ENCODE results near the gene TMEM190.
"Not testable (repeated sequence)": the region's sequence is repeated elsewhere in the genome, so short reads cannot be mapped to it uniquely, and the experiment has no call there.

Gene TMEM190

DNA sequence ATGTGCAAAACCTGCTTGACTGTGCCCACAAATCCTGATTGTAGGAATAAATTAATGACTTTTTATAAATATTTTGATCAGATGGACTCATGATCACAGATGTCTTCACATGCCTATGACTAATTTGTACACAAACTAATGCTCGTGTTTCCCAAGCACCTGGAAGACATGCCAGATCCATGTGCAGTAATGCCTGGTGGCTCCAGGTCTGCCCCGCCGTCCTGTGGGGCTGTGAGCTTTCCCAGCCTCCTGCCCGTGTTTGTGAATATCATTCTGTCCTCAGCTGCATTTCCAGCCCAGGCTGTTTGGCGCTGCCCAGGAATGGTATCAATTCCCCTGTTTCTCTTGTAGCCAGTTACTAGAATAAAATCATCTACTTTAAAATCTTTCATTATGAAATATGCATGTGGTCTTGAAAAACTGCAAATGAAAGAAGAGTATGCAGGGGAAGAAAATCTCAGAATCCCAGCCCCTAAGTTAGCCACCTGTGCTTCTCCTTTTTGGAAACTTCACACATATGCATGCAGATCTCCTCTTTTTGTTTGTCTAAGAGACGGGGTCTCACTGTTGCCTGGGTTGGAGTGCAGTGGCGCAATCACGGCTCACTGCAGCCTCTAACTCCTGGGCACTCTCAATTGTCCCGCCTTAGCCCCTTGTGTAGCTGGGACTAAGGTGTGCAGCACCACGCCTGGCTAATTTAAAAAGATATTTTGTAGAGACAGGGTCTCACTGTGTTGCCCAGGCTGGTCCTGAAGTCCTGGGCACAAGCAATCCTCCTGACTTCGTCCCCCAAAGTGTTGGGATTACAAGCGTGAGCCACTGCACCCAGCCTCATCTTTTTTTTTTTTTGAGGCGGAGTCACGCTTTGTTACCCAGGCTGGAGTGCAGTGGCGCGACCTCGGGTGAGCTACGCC is 15.3 kb downstream of the TMEM190 start:
- DNase-seq, result no peak

DNA sequence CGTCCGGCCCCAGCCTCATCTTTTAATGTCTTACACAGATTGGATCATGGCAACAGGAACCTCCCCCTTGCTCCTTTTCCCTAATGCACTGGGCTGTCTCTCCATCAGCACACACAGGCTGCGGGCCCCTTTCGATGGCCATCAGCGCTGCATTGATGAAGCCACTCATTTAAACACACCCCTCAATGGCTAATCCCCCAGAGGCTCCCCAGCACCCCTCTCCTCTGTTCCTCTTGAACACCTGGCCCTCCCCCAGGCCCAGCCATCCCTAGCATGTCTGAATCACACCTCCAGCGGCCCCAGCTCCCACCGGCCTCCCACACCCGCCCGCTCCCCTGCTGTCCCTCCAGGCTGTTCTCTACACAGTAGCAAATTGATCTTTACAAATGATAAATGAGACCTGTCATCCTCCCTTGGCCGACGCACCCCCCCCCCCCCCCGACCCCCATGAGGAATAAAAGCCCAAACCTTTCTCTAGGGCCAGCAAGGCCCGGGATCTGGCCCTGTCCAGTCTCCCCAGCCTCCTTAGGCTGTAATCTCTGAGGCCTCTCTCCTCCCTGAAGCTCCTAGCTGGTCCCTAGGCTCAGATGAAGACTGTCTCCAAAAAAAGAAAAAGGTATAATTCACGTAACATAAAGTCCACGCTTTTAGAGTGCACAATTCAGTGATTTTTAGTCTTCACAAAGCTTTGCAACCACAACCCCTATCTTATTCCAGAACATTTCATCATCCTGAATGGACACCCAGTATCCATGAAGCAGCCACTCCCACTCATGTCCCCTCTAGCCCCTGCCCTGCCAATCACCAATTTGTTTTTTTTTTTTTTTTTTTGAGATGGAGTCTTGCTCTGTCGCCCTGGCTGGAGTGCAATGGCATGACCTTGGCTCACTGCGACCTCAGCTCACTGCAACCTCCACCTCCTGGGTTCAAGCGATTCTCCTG is 16.5 kb downstream of the TMEM190 start:
- DNase-seq, result no peak

DNA sequence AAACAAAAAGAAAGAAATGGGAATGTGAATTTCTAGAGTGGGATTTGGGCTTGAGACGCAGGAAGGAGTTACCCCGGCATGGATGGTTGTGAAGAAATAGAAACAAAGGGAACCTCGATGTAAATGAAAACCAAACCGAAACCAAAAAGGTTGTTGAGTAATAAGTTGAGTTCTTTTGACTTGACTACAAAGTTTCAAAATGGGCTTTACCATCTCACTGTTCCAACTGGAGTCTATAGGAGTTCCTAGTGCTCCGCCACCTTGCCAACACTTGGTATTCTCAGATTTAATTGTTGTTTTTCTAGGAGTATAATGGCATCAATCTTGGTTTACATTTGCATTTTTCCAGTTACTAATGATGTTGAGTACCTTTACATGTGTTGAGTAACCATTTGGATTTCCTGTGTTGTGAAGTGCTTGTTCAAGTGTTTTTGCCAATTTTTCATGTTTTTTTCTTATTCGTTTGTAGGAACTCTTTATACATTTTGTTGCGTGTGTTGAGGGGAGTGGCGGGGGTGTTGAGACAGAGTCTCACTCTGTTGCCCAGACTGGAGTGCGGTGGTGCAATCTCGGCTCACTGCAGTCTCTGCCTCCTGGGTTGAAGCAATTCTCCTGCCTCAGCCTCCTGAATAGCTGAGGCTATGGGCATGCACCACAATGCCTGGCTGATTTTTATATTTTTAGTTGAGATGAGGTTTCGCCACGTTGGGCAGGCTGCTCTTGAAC is 21.7 kb downstream of the TMEM190 start:
- DNase-seq, result no peak

DNA sequence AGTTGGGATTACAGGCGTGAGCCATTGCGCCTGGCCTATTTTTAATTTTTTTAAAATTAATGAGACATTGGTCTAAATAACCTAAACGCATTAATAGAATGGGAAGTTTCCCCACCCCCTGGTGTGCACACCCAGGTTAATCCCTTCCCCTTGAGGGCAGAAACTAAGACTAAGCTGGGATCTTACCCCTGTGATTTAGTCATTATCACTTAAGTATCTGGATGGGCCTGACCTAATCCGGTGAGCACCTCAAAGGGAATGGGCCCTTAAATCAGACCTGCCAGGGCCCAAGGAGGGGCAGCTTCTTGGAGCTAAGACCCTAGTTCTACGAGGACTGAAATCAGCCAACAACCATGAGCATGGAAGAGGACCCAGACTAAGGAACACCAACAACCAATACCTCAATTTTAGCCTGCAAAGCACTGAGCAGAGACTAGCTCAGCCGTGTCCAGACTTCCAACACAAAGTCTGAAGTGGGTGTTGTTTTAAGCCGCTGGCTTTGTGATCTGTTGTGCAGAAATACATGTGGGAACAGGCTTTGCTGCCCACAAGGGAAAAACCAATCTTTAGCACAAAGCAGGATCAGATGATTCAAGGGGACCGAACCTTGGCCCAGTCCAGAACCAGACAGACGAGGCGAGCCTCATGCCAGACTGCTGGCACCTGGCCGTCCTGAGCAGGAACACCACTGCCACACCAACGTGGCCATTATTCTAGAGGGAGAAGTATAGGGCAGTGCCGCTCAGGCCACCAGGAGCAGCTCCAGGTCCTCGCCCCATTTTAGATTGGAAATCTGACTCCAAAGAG is 23.9 kb downstream of the TMEM190 start:
- no peak for DNase-seq

DNA sequence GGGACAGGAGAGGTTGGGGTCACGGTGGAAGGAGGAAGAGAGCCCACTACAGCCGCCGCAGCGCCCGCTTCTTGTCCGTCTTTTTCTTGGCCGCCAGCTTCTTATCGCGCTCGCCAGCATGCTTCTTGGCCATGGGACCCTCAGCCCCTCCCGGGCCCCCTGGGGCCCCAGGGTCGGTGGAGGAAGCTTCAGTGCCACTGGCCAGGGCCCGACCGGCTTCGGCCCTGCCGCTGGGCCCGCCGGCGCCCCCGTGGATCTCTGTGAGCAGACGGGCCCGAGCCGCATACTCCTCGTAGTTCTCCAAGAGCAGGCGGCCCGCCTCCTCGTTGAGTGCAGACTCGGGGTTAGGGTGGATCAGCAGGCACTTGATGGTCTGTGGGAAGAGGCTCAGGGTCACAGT is 24.8 kb downstream of the TMEM190 start:
- DNase-seq, result not testable (repeated sequence)

DNA sequence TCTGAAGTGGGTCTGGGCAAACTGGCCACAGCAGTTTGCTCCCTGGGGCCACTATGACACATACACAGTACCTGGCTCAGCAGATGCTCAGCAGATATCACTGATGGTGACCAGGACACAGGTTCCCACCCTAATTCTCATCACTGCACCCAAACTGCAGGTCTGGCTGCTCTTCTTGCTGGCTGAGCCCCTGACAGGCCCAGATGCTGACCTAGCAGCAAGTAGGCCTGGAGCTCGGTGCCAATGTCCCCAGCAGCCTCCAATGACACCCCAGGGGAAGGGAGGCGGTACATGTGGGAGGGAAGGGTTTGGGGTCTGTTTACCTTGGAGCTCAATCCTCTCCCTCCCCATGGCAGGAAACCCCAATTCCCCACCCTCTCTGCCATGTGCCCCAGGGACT is 25.9 kb downstream of the TMEM190 start:
- DNase-seq, result no peak

DNA sequence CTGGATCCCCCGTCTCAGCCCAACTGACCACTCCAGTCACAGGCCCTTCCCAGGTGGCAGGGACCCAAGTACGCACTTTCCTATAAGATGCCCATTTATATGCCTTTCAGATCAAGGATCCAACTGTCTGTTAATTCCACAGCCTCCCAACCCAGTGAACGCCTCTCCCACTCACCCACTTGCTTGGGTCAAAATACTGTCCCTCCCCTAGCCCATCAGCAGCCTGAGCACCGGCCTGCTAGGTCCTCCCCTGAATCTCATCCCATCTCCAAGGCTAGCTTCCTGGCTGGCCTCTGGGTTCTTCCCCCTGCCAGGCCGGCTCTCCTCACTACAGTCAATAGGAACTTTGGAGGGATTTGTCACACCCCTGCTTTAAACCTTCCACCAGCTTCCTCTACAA is 29.0 kb downstream of the TMEM190 start:
- DNase-seq, result no peak

DNA sequence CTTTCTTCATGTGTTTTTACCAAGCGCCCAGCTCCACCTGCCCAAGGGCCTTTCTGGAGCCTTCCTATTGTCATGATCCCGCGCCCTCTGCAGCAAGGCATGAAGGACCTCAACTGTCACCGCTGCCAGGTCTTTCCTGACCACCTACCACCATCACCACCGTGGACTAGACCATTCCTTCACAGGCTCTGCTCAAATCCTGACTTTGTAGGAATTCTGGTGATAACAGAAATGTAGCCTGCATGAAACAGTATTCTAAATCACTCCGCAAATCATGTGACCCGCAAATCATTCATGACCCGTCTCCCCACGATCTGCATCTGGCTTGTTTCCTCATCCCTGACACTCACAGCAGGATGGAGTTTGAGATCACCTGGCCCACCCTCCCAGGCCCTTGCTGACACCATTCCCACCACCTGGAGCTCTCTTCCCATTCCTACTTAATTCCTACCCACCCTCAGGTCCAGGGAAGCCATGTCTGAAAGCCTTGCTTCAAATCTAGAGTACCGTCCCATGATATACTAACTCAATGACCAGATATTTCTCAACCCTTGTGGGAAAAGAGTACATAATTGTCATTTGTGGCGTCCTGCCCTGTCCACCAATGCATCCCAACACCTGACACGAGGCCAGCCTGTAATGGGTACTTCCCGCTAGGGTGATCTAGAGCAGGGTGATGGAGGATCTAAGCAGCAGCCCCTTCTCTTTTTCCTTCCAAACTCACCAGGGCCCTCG is 29.6 kb downstream of the TMEM190 start:
- DNase-seq, result no peak

DNA sequence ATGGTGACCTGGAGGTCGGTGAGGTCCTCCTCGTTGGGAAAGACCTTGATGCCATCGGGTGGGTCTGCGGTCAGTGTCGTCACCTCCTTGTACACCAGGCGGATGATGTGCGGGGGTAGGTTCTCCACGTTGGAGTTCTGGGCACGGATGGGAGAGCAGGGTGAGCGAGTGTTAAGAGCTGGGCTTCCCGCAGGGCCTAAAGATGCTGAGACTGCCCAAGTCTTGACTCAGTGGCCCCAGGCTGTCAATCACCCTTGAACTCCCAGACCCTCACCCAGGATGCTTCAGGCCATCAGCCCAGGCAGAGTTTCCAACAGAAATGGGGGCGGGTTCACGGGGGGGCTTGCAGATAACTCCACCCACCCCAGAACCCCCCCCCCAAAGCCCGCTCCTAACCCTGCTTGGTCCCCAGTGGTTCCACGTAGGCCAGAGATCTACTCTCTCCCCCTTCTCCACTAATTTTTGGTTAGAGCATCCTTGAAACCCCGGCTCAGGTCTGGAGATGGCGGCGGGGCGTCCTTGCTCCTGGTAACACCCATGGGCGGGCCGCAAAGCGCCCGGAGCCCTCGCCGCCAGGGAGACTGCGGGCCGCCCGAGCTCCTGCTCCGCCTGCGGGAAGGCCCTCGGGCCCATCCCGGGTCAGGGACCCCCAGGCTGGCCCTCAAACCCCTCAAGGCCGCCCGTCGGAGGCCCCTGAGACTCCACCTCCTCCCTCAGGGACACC is 30.4 kb downstream of the TMEM190 start:
- no peak for DNase-seq

DNA sequence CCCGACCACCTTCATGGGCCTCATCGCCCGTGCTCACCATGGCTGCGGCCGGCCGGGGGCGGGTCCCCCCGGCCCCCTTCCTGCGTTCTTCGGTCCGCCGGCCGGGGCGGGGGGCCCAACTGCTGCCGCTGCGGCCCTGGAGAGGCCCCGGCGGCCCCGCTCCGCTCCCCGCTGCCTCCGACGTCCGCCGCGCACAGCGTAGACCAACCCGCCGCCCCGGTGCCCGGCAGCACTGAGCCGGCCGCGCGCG is 30.8 kb downstream of the TMEM190 start, which contains the start of gene UBE2S:
UBE2S (minus strand) TSS at position 239 of the 250 bp plus-strand sequence; CDS start at position 40, 199 bp downstream.
- not testable (repeated sequence) for DNase-seq

DNA sequence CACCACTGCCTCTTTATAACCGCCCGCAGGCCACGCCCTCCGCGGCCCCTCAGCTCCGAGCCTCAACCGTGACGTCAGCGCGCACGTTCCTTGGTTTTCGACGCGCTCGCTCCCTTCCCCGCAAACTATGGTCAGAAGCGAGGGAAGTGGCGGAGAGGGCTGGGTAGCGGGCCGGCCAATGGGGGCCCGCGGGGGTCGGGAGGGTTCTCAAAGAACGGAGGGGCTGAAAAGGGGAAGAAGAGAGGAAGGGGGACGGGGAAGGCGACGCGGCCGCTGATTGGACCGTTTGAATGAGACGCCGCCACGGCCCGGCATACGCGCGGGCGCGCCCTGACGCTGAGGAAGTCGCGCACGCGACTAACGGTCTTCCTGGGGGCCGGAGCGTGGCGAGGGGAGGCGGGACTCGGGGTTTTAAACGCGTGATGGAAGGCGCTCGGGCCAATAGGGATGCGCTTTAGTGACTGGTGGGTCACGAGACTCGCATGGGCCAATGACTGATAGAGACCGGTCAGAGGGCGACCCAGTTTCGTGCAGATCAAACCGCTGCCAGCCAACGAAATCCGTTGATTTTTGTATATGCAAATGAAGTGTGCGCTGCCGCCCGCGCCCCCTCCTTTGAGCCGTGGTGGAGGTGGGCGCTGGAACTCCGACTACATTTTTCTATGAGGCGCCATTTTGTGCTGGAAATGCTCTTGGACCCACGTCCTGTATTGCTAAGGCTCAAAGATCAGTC is 31.3 kb downstream of the TMEM190 start:
- peak; percentile 99 for DNase-seq

DNA sequence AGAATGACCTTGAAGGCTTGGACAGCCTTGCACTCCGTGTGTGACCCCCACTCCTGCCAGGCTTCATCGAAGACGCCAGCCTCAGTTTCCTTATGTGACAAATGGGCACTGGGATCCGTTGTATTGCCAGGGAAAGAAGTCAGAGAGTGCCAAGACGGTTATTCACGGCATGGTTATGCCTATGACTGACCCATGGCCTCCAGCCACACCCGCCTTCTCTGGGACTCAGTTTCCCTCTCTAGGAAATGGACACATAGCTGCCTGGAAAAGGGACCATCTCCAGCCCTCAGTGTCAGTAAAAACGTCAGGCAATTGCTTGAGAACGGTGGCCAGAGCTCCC is 31.9 kb downstream of the TMEM190 start:
- no peak for DNase-seq

DNA sequence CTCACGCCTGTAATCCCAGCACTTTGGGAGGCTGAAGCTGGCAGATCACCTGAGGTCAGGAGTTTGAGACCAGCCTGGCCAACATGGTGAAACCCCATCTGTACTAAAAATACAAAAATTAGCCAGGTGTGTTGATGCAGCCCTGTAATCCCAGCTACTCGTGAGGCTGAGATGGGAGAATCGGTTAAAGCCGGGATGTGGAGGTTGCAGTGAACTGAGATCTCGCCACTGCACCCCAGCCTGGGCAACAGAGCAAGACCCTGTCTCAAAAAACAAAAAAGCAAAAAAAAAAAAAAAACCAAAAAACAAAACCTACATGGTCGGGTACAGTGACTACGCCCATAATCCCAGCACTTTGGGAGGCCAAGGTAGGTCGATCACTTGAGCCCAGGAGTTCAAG is 32.6 kb downstream of the TMEM190 start:
- not testable (repeated sequence) for DNase-seq

DNA sequence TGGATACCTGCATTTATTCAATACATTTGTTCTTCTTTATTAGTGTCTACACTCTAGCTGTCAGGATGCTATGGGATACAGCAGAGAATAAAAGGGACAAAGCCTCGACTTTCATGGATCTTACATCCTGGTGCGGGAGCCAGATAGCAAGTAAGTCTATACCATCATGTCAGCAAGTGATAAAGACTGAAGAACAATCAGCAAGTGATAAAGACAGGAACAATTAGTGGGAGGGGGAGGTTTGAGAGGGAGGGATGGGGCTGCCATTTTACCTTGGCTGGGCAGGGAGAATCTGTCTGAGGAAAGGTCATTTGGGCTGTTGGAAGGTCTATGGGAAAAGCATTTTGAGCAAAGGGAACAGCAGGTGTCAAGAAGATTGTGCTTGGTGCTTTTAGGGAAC is 33.5 kb downstream of the TMEM190 start:
- no peak for DNase-seq

DNA sequence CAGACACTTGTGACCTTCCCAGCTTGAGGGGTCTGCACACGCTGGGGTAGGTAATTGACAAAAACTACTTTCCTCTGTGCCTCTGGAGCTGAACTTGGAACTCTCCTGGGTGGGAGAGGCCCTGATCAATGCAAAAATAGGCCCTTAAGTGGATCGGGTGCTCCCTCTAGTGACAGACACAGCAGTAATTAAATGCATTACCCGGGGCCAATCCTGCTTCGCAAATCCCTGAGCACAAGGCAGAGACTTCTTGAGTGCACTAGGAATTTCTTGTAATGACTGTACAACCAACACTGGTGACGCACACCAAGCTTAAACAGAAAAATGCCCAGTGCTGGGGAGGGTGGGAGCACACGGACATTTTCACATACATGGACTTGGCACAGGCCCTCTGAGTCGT is 41.6 kb downstream of the TMEM190 start:
- peak; percentile 70 for DNase-seq

DNA sequence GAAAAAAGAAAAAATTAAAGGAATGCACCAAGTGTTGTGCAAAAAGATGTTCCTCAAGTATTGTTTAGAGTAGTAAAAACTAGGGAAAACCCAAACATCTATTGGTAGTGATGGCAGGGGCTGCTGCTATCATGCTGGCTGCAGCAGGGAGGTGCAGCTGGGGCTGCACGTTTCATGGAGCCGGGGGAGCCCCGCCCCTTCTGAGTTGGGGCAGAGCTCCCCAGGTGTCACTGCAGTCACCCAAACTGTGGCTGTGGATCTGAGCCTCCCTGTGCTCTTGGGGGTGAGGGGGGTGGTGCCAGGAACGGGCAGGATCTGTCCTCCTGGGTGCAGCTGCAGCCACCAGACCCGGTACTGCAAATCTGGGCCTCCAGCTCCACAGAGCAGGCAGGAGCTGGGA is 42.5 kb downstream of the TMEM190 start:
- DNase-seq, result no peak

DNA sequence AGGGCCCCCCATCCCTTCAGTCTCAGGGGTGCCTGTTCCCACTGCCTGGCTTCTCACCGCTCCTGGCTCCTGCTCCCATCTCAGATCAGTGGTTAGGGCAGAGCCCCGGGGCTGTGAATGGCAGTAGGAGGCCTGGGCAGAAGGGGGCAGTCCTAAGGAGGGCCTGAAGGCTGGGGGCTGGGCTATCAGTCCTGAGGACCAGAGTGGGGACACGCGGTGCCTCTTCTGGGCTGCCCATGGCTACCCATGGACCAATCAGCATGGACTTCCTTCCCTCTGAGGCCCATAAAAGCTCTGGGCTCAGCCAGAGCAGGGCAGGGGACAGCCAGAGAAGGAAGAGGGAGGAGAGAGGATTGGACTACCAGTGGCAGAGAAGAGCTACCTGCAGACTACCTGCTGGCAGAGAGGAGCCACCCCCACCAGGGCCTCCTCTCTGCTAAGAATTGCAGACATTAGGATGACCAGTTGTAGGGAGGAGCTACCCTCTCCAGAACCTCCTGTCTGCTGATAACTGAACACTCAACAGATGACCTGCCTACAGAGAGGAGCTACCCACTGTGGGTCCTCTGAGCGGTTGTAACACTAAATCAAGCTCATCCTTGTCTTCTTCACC is 43.1 kb downstream of the TMEM190 start:
- no peak for DNase-seq

DNA sequence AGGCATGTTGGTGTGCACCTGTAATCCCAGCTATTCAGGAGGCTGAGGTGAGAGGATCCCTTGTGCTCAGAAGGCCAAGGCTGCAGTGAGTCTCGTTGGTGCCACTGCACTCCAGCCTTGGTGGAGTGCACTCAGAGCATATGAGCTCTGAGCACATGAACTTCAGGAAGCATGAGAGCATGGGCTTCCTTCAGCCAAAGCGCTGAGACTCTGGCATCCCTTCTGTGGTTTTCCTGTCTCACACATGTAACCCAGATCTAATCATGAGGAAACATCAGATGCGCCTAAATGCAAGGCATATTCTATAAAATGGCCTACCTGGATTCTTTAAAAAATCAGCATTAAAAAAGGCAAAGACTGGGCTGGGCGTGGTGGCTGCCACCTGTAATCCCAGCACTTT is 44.7 kb downstream of the TMEM190 start:
- peak; percentile 57 for DNase-seq

DNA sequence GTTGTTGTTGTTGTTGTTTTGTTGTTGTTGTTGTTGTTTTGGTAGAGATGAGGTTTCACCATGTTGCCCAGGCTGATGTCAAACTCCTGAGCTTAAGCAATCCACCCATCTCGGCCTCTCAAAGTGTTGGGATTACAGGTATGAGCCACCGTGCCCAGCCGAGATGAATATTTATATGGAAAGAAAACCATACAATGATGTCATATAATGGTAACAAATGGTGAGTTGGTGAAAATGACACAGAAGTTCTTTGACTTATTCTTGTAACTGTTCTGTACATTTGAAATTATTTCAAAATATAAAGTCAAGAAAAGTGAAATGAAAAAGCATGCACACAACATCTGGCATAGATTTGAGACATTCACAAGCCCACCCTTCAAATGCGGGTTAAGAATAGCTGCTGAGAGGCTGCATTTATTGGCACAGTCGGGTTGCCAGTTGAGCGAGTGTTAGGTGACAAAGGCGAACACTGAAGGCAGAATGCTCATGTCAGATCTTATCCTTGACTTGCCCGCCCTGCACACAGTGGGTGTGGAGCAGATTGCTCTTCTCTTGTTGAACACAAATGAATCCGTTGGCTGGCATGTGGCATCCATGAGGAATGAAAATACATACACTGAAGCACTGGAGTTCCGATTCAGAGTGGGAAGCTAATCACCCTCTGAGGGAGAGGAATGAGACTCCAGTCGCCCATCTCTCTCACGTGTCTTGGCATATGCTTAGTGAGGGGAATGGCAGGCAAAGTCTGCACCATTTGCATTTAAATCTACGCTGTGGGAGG is 46.8 kb downstream of the TMEM190 start:
- DNase-seq, result no peak

Data from CD4-positive, alpha-beta T cell treated with Interleukin-21 for 1 hour (primary cell).